ENCODE measurements around the gene PALB2. TPM values are rescaled to one million over a fixed set of nuclear protein-coding genes. Genes with fewer than 3 reads are reported as not detected.

PALB2 gene
- total RNA-seq, 2 experiments from 2014 or later, result 22.9 to 24.0 TPM

DNA sequence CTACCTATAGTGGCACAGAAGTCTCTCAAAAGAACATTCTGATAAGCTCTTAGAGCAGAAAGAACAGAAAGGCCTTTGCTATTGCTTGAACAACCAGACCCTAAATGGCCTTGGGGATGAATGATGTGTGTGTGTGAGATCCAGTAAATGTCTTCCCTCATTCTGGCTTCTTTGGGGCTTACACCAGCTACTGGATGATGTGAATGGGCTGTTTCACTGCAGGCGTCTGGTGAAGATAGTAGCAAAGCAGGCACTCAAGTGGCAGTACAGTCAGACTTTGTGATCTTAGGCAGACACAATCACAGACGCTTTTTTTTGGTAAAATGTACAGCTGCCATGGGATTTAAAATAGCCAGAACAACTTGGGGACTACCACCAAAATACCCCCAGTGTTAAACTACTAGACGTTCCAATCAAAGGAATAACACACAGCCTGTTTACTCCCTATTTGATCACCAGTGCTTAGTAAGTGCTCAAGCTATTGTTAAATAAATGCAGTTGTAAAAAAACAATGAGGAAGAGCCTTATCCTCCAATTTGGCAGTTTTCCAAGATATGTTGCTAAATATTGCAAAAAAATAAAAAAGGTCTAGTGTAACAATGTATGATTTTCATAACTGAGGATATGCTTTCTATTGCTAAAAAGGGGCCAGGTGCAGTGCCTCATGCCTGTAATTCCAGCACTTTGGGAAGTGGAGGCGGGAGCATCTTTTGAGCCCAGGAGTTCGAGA lies 62.8 kb downstream of the PALB2 start:
- POLR2A ChIA-PET, result interaction anchor here (0.9 kb wide), 1 partner anchor 17 kb away, joined by 3 read pairs; no protein-coding TSS in a partner anchor
- H3K4me3 Mint-ChIP-seq, result no peak overlapping the region
- no peaks in the 10 kb centered on the region for H3K4me1 Mint-ChIP-seq (ENCODE audit: low read depth)
- no peak for DNase-seq
- CTCF ChIA-PET, result no interaction called here
- peaks cover 23% of the 10 kb centered on the region for H3K36me3 Mint-ChIP-seq (ENCODE audit: low read depth)
- no peaks in the 10 kb centered on the region for H3K9me3 Mint-ChIP-seq
- intact Hi-C loops (cut with micrococcal nuclease), result no loop called here
- no peak for ATAC-seq
- TF ChIP-seq, protein P1, sequence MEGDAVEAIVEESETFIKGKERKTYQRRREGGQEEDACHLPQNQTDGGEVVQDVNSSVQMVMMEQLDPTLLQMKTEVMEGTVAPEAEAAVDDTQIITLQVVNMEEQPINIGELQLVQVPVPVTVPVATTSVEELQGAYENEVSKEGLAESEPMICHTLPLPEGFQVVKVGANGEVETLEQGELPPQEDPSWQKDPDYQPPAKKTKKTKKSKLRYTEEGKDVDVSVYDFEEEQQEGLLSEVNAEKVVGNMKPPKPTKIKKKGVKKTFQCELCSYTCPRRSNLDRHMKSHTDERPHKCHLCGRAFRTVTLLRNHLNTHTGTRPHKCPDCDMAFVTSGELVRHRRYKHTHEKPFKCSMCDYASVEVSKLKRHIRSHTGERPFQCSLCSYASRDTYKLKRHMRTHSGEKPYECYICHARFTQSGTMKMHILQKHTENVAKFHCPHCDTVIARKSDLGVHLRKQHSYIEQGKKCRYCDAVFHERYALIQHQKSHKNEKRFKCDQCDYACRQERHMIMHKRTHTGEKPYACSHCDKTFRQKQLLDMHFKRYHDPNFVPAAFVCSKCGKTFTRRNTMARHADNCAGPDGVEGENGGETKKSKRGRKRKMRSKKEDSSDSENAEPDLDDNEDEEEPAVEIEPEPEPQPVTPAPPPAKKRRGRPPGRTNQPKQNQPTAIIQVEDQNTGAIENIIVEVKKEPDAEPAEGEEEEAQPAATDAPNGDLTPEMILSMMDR (IDR thresholded peaks at IDR 0.05), result no peak
- H3K27ac Mint-ChIP-seq, result no peak overlapping the region
- H3K27me3 Mint-ChIP-seq, result no peaks in the 10 kb centered on the region

DNA sequence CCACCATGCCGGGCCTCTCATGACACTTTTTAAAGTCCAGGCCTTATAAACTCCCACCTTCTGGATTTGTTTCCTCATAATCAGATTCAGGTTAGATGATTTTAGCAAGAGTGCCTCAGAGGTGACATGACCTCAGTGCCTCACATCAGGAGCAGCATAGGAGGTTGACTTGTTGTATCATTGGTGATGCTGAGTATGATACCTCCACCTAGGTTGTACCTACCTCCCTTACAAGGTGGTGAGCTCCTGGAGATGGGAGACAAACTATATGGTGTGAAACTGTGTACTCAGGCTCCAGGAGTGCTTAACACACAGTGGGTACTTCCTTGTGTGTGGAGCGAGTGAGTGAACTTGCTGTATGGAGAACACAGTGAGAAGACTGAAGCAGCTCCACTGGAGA lies 63.6 kb downstream of the PALB2 start:
- ATAC-seq (no peak), DNase-seq (no peak)
- TF ChIP-seq, protein P1 (IDR thresholded peaks at IDR 0.05), result no peak
- peaks cover 23% of the 10 kb centered on the region for H3K36me3 Mint-ChIP-seq (ENCODE audit: low read depth)
- no peak overlapping the region for H3K27ac Mint-ChIP-seq
- H3K27me3 Mint-ChIP-seq, result no peaks in the 10 kb centered on the region
- ChIA-PET POLR2A (interaction anchor here (0.9 kb wide), 1 partner anchor 16 kb away, joined by 3 read pairs; no protein-coding TSS in a partner anchor), CTCF (no interaction called here)
- H3K4me3 Mint-ChIP-seq, result no peak overlapping the region
- no peaks in the 10 kb centered on the region for H3K9me3 Mint-ChIP-seq
- no peaks in the 10 kb centered on the region for H3K4me1 Mint-ChIP-seq (ENCODE audit: low read depth)
- intact Hi-C loops (cut with micrococcal nuclease), result no loop called here

DNA sequence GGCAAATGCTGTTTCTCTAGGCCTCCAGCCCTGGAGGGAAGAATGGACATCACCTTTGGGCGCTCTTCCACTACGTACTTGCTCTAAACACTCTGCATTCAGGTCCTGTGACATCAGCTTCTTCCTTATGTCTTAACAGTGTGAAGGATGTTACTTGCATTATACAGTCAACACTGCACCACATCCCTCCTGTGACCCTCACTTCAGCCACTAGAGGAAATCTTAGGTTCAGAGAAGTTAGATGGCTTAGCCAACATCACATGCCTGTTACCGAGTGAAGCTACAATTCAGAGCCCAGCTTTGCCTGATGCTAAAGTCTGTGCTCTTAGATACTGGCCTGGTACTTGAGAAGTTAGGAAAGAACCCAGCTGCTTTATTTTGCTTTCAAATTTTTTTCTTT lies 65.3 kb downstream of the PALB2 start:
- Mint-ChIP-seq H3K27ac (no peak overlapping the region), H3K4me3 (no peak overlapping the region), H3K27me3 (no peaks in the 10 kb centered on the region), H3K36me3 (ENCODE audit: low read depth) (peaks cover 19% of the 10 kb centered on the region), H3K9me3 (no peaks in the 10 kb centered on the region), H3K4me1 (ENCODE audit: low read depth) (no peaks in the 10 kb centered on the region)
- intact Hi-C loops (cut with micrococcal nuclease), result no loop called here
- ChIA-PET CTCF (interaction anchor here (1.0 to 1.5 kb wide), 2 partner anchors 18 to 21 kb away, joined by 3 to 4 read pairs; partner anchors contain the start of genes NDUFAB1 and UBFD1), POLR2A (interaction anchor here (1.1 kb wide), 1 partner anchor 10 kb away, joined by 3 read pairs; no protein-coding TSS in a partner anchor)
- DNase-seq, result no peak
- no peak for ATAC-seq
- TF ChIP-seq, protein P1 (IDR thresholded peaks at IDR 0.05), result no peak

DNA sequence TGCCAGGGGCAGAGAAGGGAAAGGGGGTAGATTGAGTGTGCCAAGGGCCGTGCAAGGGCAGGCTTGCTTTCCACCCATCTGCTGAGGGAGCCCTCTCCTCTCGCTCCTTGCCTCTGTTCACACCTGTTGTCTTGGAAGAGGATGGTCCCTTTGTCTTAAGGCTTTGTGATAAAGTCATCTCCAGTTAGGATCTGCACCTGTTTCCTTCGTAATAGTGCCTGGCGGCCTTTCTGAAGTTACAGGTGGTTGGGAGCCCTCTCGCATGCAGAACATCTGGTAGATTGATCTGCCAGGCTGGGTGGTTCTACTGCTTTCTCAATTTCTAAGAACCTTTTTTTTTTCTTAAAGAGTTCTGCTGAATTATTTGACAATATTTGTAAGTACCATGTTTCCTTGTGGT lies 67.3 kb downstream of the PALB2 start:
- POLR2A ChIA-PET, result interaction anchor here (1.2 kb wide), 1 partner anchor 19 kb away, joined by 3 read pairs; no protein-coding TSS in a partner anchor
- Mint-ChIP-seq H3K4me3 (no peak overlapping the region), H3K9me3 (no peaks in the 10 kb centered on the region), H3K27me3 (no peaks in the 10 kb centered on the region), H3K36me3 (ENCODE audit: low read depth) (peaks cover 15% of the 10 kb centered on the region), H3K4me1 (ENCODE audit: low read depth) (no peaks in the 10 kb centered on the region), H3K27ac (no peak overlapping the region)
- CTCF ChIA-PET, result no interaction called here
- intact Hi-C loops (cut with micrococcal nuclease), result no loop called here
- ATAC-seq, result no peak
- TF ChIP-seq, protein P1 (IDR thresholded peaks at IDR 0.05), result no peak
- DNase-seq, result no peak

- DNase-seq (no peak), ATAC-seq (no peak)
- CTCF ChIA-PET, result interaction anchor here (1.0 to 1.2 kb wide), 2 partner anchors 11 to 18 kb away, joined by 3 read pairs; no protein-coding TSS in a partner anchor
- Mint-ChIP-seq H3K9me3 (no peaks in the 10 kb centered on the region), H3K36me3 (ENCODE audit: low read depth) (peaks cover 19% of the 10 kb centered on the region), H3K27me3 (no peaks in the 10 kb centered on the region), H3K27ac (no peak overlapping the region), H3K4me1 (ENCODE audit: low read depth) (no peaks in the 10 kb centered on the region), H3K4me3 (no peak overlapping the region)
- TF ChIP-seq, protein P1 (IDR thresholded peaks at IDR 0.05), result no peak
- intact Hi-C loops (cut with micrococcal nuclease), result no loop called here
- POLR2A ChIA-PET, result interaction anchor here (0.6 kb wide), 1 partner anchor 60 kb away, joined by 3 read pairs; no protein-coding TSS in a partner anchor
Measured at GRCh38 chr16:23572394-23572793, 68.7 kb downstream of the PALB2 start.
